ENCODE results near the gene DMRTA1.

Gene DMRTA1, protein sequence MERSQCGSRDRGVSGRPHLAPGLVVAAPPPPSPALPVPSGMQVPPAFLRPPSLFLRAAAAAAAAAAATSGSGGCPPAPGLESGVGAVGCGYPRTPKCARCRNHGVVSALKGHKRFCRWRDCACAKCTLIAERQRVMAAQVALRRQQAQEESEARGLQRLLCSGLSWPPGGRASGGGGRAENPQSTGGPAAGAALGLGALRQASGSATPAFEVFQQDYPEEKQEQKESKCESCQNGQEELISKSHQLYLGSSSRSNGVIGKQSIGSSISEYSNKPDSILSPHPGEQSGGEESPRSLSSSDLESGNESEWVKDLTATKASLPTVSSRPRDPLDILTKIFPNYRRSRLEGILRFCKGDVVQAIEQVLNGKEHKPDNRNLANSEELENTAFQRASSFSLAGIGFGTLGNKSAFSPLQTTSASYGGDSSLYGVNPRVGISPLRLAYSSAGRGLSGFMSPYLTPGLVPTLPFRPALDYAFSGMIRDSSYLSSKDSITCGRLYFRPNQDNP

DNA sequence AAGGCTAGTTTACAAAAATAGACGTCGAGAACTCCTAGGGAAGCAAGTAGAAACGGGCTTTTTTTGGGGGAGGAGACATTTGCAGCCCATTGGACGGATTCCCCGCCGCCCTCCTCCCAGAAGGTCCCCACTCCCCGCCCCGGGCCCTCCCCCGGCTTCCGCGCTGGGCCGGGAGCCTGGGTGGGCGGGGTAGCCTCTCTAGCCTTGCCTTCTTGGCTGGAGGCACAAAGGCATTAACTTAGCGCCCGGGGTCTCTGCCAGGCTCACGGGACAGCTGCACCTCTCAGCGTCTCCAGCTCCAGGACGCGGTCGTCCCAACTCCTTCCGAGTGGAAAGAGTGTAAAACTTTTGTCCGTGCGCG, at the start of gene DMRTA1:
Gene DMRTA1 (plus strand): TSS at position 236 of the 361 bp plus-strand sequence. CDS start 242 bp downstream, outside the sequence.
- H3K27ac ChIP-seq: no peak within 1 kb of the TSS
- TF ChIP-seq, protein P1, sequence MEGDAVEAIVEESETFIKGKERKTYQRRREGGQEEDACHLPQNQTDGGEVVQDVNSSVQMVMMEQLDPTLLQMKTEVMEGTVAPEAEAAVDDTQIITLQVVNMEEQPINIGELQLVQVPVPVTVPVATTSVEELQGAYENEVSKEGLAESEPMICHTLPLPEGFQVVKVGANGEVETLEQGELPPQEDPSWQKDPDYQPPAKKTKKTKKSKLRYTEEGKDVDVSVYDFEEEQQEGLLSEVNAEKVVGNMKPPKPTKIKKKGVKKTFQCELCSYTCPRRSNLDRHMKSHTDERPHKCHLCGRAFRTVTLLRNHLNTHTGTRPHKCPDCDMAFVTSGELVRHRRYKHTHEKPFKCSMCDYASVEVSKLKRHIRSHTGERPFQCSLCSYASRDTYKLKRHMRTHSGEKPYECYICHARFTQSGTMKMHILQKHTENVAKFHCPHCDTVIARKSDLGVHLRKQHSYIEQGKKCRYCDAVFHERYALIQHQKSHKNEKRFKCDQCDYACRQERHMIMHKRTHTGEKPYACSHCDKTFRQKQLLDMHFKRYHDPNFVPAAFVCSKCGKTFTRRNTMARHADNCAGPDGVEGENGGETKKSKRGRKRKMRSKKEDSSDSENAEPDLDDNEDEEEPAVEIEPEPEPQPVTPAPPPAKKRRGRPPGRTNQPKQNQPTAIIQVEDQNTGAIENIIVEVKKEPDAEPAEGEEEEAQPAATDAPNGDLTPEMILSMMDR (conservative IDR thresholded peaks at IDR 0.05): no peak
- no peak for TF ChIP-seq ZFX (IDR thresholded peaks at IDR 0.05)

DNA sequence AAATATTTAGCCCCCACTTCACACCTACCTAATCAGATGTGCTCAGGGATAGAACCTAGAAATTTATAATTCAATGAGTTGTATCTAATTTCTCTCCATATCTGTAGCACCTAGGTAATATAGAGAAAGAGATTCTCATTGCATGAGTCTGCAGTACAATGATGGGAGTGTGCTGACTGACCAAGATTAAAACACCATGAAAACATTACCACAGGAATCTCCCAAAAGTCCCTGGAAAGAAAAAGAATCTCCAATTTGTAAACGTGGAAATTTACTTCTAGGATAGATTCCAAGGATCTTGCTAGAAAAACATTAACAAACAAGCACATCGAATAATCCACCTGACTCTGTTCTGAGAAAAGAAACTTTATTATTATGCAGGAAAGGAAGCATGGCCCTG, 45.0 kb upstream of the DMRTA1 start:
- H3K27ac ChIP-seq: no peak overlapping the region
- TF ChIP-seq, protein P1 (conservative IDR thresholded peaks at IDR 0.05): no peak
- TF ChIP-seq ZFX (IDR thresholded peaks at IDR 0.05): no peak

DNA sequence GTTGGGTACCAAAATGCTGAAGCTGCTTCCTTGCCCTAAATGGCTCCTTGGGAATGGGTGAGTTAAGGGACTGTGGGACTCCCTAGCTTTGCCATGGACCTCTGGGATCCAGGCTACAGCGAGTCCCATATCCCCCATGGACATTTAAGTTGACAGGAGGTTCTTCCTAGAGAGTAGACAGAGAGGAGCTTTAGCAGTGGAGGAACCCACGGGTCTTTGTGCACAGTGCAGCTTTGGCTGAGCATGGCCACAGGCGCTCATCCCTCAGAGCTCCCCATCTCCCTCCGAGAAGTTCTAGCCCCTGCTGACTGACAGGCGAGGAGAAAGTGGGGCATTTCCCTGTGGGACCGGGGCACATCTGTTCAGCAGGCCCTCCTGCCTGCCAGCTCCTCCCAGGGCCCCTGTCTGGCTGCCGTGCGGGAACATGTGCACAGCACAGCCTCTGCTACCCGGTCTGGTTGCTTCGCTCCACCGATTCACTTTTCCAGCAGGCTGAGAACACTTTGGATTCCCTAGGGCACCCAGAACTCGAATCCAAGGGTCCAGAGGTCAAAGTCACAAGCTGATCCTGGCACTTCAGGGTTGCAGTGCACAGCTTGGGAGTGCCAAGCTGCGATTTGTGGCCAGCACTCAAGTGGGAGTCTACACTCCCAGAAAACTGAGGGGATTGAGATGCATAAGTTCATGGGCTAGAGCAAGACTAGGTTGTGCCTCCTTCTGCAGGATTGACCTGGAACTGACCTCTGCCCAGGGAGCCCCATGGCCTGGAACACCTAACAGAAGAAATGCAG, 40.6 kb upstream of the DMRTA1 start:
- no peak overlapping the region for H3K27ac ChIP-seq
- no peak for TF ChIP-seq ZFX (IDR thresholded peaks at IDR 0.05)
- TF ChIP-seq, protein P1 (conservative IDR thresholded peaks at IDR 0.05): no peak

DNA sequence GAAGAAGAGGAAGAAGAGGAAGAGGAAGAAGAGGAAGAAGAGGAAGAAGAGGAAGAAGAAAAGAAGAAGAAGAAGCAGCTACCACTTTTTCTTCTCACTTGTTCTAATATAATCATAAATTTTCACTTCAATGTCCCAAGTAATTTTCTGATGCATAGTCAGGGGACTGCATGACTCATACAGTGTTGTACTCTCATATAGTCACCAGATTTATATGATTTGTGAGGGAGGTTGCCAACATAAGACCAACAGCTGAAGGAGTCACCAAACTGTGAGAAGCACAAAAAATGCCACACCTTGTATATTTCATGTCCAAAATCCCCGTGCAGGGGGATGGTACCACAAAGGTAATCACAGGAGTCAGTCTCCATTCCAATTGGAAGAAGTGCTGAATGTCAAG, 32.7 kb upstream of the DMRTA1 start:
- TF ChIP-seq, protein P1 (conservative IDR thresholded peaks at IDR 0.05): no peak
- TF ChIP-seq ZFX (IDR thresholded peaks at IDR 0.05): no peak
- no peak overlapping the region for H3K27ac ChIP-seq

DNA sequence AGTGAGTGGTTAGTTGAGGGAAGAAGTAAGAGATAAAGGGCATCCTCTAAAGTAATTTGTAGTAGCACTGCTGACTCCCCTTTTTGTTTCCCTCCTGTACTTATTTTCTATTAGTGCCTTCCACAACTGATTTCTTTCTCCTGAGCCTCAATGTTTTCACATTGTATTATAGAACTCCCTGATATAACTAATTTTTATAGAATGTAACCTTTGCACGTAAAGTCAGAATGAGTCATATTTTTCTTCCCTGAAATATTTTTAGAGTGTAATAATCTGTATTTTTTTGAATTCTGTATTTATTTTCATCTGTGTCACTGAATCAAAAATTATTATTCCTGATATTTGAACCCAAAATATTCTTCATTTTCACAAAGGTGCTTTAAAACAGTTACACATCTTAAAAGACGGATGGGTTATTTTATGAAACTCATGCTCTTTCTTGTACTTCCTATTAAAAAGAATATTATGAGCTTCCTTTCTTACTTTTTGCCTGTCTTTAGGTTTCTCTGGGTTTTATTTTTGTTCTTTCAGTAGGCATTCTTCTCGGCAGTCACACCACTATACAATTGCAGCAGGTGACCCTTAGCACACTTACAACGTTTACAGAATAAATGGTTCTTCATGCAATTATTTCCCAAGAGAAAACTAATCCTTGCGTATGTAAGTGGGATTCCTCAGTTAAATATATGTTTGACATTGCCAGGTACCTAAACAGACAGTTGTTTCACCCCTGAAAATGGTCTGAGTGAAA, 30.5 kb upstream of the DMRTA1 start:
- H3K27ac ChIP-seq: no peak overlapping the region
- TF ChIP-seq, protein P1 (conservative IDR thresholded peaks at IDR 0.05): no peak
- no peak for TF ChIP-seq ZFX (IDR thresholded peaks at IDR 0.05)

DNA sequence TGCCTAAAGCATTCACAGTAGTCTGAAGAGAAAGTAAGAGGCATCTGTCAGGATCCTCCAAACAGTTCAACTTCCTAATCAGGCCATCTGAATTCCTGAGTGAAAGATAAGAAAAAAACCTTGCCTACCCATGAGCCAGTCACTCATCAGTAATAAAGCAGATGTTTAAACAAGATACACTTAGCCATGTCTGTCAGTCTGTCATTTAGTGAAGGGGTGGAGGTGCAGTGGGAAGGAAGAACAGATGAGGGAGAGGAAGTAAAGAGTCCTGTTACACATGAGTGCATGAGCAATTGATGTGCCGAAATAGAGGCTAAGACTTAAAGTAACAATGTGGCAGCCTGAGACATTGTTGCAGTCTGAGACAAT, 29.9 kb upstream of the DMRTA1 start:
- TF ChIP-seq, protein P1 (conservative IDR thresholded peaks at IDR 0.05): no peak
- TF ChIP-seq ZFX (IDR thresholded peaks at IDR 0.05): no peak
- H3K27ac ChIP-seq: no peak overlapping the region

Measured in C4-2B (cell line).